ENCODE data around the gene ZNF697. TPM values are rescaled to one million over a fixed set of nuclear protein-coding genes. Genes with fewer than 3 reads are reported as not detected.

The ZNF697 gene
- total and polyA plus RNA-seq, 2 of the 4 experiments (the other 2 are of a cell fraction), result 6.2 to 10.2 TPM

- Histone ChIP-seq H3K9ac (ENCODE audit: low read depth, low read length) (no peak overlapping the region), H3K4ac (ENCODE audit: low read depth, low read length) (no peak overlapping the region)
Observed at GRCh38 chr1:119623193-119623515, 24.9 kb downstream of the ZNF697 start.

More at GRCh38 chr1:119623193-119623515, 24.9 kb downstream of the ZNF697 start:
- TF ChIP-seq CTCF (conservative IDR thresholded peaks at IDR 0.05; ENCODE audit: low read depth, low read length), result no peak
- TF ChIP-seq FOS (IDR thresholded peaks at IDR 0.05; ENCODE audit: low read depth, low read length), result no peak
- H2AFZ ChIP-seq (replicated peaks; ENCODE audit: low read length, poor library complexity), result no peak overlapping the region
- ChIA-PET CTCF (no interaction called here), POLR2A (ENCODE audit: unreplicated experiment) (no interaction called here)
- peaks cover 23% of the 10 kb centered on the region; the same call in 1 of the 2 replicates for H4K20me1 ChIP-seq (ENCODE audit: insufficient read depth, low read length)
- intact Hi-C loops (cut with micrococcal nuclease), result no loop called here
- DNase-seq (no peak), ATAC-seq (ENCODE audit: low read depth) (no peak)
- peaks cover 16% of the 10 kb centered on the region for H3K9me1 ChIP-seq (ENCODE audit: insufficient read depth, low read length)
- BruUV-seq (replicated peaks), result no TSS peak
- H2BK5ac ChIP-seq (ENCODE audit: low read depth, low read length, poor library complexity, severe bottlenecking), result no peak overlapping the region
- H3K4me3 ChIP-seq (ENCODE audit: insufficient read depth, low read depth, low read length), result no peak overlapping the region
- no peak overlapping the region for H3K23ac ChIP-seq (ENCODE audit: low read depth, low read length)
- 94% methylated on average over 23 of the region's 45 CpGs; no CpG with 5 or more reads in 1 of the 2 experiments for WGBS, 2 experiments (ENCODE audit: extremely low coverage in 2 of 2, insufficient read length in 1 of 2)
- dilution Hi-C loops (cut with HindIII; ENCODE audit: low sequenced_read_pairs, unreplicated experiment), result no loop called here
- no peak overlapping the region for H3K56ac ChIP-seq (ENCODE audit: extremely low read depth, insufficient read depth, low read length)
- peaks cover 13% of the 10 kb centered on the region for H3K4me1 ChIP-seq (ENCODE audit: control insufficient read depth, insufficient read depth, low read length)
- H3K27ac ChIP-seq (ENCODE audit: insufficient read depth, low read length), result no peak overlapping the region
- H2BK120ac ChIP-seq (ENCODE audit: low read depth, low read length), result no peak overlapping the region
- in situ Hi-C loops (cut with MboI; ENCODE audit: low sequenced_read_pairs), result no loop called here
- H3K79me1 ChIP-seq (ENCODE audit: low read depth in 1 of 2, low read length in 2 of 2), result peaks cover 30 to 48% of the 10 kb centered on the region in 2 experiments
- H4K8ac ChIP-seq (ENCODE audit: low read depth in 2 of 2, low read length in 2 of 2), result no peak overlapping the region
- H3K36me3 ChIP-seq (ENCODE audit: control insufficient read depth, insufficient read depth, low read length), result peaks cover 35% of the 10 kb centered on the region
- no peak overlapping the region for H4K91ac ChIP-seq (ENCODE audit: insufficient read depth, low read depth, low read length)
- no peaks in the 10 kb centered on the region for H3K27me3 ChIP-seq (ENCODE audit: control insufficient read depth, insufficient read depth, low read length)
- no peak overlapping the region for H2BK15ac ChIP-seq (ENCODE audit: low read depth, low read length)
- H3K9me3 ChIP-seq (ENCODE audit: control insufficient read depth, insufficient read depth, low read length), result no peaks in the 10 kb centered on the region
- H2AK9ac ChIP-seq (replicated peaks; ENCODE audit: low read depth, low read length, poor library complexity), result no peak overlapping the region
- no peak overlapping the region for H3K18ac ChIP-seq (ENCODE audit: low read depth, low read length)
- no peak overlapping the region for H2BK20ac ChIP-seq (ENCODE audit: low read depth, low read length)
- no peak overlapping the region for H3K4me2 ChIP-seq (ENCODE audit: low read depth, low read length)
- no peak overlapping the region for H2AK5ac ChIP-seq (ENCODE audit: low read depth, low read length)
- no peak overlapping the region for H3K14ac ChIP-seq (replicated peaks; ENCODE audit: low read depth, low read length)
- H4K5ac ChIP-seq (ENCODE audit: low read depth, low read length), result no peak overlapping the region

Data from IMR-90 (cell line).